ENCODE results near the gene TBX5.

GRCh38 chr12:114311974-114312373 is 94.0 kb downstream of the TBX5 start:
- TF ChIP-seq CTCF (IDR thresholded peaks at IDR 0.05; ENCODE audit: borderline replicate concordance, extremely low read depth, low read length, poor library complexity, severe bottlenecking) = no peak
- no peak for TF ChIP-seq EZH2 (IDR thresholded peaks at IDR 0.05; ENCODE audit: borderline replicate concordance, low read depth, low read length, severe bottlenecking)
